GM23338 (cell line): ENCODE measurements around the gene PAK4. TPM values are rescaled to one million over a fixed set of nuclear protein-coding genes. Genes with fewer than 3 reads are reported as not detected.

Source experiments
- ATAC-seq: fragments of 200-7000 bp; cut with Tn5 transposase; 3 replicates; pipeline ENCODE4 v1.9.1; 2020
- DNase-seq: peaks from one replicate; pipeline ENCODE4 v3.0.0-alpha.2; 2015; ENCODE audit warnings: low spot score
- H2AFZ ChIP-seq: fragments of 200-600 bp; sonication (generic); 2 replicates; pipeline ENCODE4 v1.8.0; 2016; ENCODE audit warnings: antibody characterized with exemption, mild to moderate bottlenecking, moderate library complexity
- H3F3A ChIP-seq: fragments of 200-600 bp; sonication (generic); replicated peaks from 2 replicates; pipeline ENCODE4 v1.8.0; 2017; ENCODE audit warnings: antibody characterized with exemption, mixed run types, low read depth
- H3K27ac ChIP-seq: fragments of 200-600 bp; sonication (generic); 2 replicates; pipeline ENCODE4 v1.6.1; 2016; ENCODE audit warnings: low read depth
- H3K27me3 ChIP-seq: fragments of 200-600 bp; sonication (generic); 2 replicates; pipeline ENCODE4 v1.8.0; 2016; ENCODE audit warnings: mild to moderate bottlenecking, mixed run types, moderate library complexity; ENCODE audit not compliant: insufficient read depth
- H3K36me3 ChIP-seq: fragments of 200-600 bp; sonication (generic); 2 replicates; pipeline ENCODE4 v1.8.0; 2016; ENCODE audit warnings: mild to moderate bottlenecking; ENCODE audit not compliant: insufficient read depth
- H3K4me1 ChIP-seq: fragments of 200-600 bp; sonication (generic); 2 replicates; pipeline ENCODE4 v1.8.0; 2016; ENCODE audit warnings: mild to moderate bottlenecking, moderate library complexity; ENCODE audit not compliant: insufficient read depth
- H3K4me2 ChIP-seq: fragments of 200-600 bp; sonication (generic); 2 replicates; pipeline ENCODE4 v1.7.1; 2017; ENCODE audit warnings: mixed run types
- H3K4me3 ChIP-seq: fragments of 200-600 bp; sonication (generic); 2 replicates; pipeline ENCODE4 v1.6.1; 2016; ENCODE audit warnings: mixed run types
- H3K79me2 ChIP-seq: fragments of 200-600 bp; sonication (generic); replicated peaks from 2 replicates; pipeline ENCODE4 v1.8.0; 2017; ENCODE audit warnings: mild to moderate bottlenecking; ENCODE audit not compliant: insufficient read depth
- H3K9me2 ChIP-seq: fragments of 200-600 bp; sonication (generic); 2 replicates; pipeline ENCODE4 v1.8.0; 2017; ENCODE audit not compliant: insufficient read depth
- H4K20me1 ChIP-seq: fragments of 200-600 bp; sonication (generic); replicated peaks from 2 replicates; pipeline ENCODE4 v1.8.0; 2017; ENCODE audit warnings: mild to moderate bottlenecking; ENCODE audit not compliant: insufficient read depth
- H3K27ac Mint-ChIP-seq: 2 replicates; pipeline ENCODE4 v1.8.0; 2020; ENCODE audit warnings: inconsistent platforms, mild to moderate bottlenecking, moderate library complexity, mixed read lengths
- H3K27me3 Mint-ChIP-seq: 3 replicates; pipeline ENCODE4 v1.8.0; 2022; ENCODE audit warnings: low read depth, mild to moderate bottlenecking, moderate library complexity, mixed read lengths, inconsistent platforms; ENCODE audit not compliant: insufficient read depth, poor library complexity
- H3K36me3 Mint-ChIP-seq: 3 replicates; pipeline ENCODE4 v1.8.0; 2021; ENCODE audit warnings: low read depth, mild to moderate bottlenecking, inconsistent platforms, moderate library complexity, mixed read lengths
- H3K4me1 Mint-ChIP-seq: 3 replicates; pipeline ENCODE4 v1.8.0; 2020; ENCODE audit warnings: mild to moderate bottlenecking, inconsistent platforms, mixed read lengths
- H3K4me3 Mint-ChIP-seq: 3 replicates; pipeline ENCODE4 v1.8.0; 2021; ENCODE audit warnings: moderate library complexity, mild to moderate bottlenecking, inconsistent platforms, mixed read lengths
- H3K9me3 Mint-ChIP-seq: 3 replicates; pipeline ENCODE4 v1.8.0; 2020; ENCODE audit warnings: moderate library complexity, mild to moderate bottlenecking, inconsistent platforms, mixed read lengths
- CREB1 ChIP-seq: fragments of 250-450 bp; sonication (Bioruptor Pico); IDR thresholded peaks from 2 replicates; pipeline ENCODE4 v1.5.0; 2020; ENCODE audit warnings: low read depth, mild to moderate bottlenecking, moderate library complexity
- CTCF ChIP-seq, 2 experiments: fragments of 200-600 bp in 1 of 2; sonication (generic) in 1 of 2; conservative IDR thresholded peaks; 2 replicates each; pipeline versions ENCODE4 v1.5.1 to v1.6.1; 2016 to 2017; ENCODE audit warnings: antibody characterized with exemption in 2 of 2, low read depth in 2 of 2, mild to moderate bottlenecking in 2 of 2, moderate library complexity in 1 of 2
- ETS1 ChIP-seq: IDR thresholded peaks from 2 replicates; pipeline ENCODE4 v1.6.1; 2016; ENCODE audit warnings: antibody characterized with exemption
- EZH2 ChIP-seq: fragments of 200-600 bp; sonication (generic); IDR thresholded peaks from one replicate; pipeline ENCODE4 v1.8.0; 2017; ENCODE audit warnings: antibody characterized with exemption, mild to moderate bottlenecking, low read depth; ENCODE audit not compliant: unreplicated experiment
- EZH2phosphoT487 ChIP-seq: fragments of 200-600 bp; sonication (generic); IDR thresholded peaks from one replicate; pipeline ENCODE4 v1.8.1; 2018; ENCODE audit warnings: antibody characterized with exemption; ENCODE audit not compliant: unreplicated experiment
- JUNB ChIP-seq: IDR thresholded peaks from one replicate; pipeline ENCODE4 v1.6.1; 2016; ENCODE audit warnings: antibody characterized with exemption; ENCODE audit not compliant: unreplicated experiment
- NANOG ChIP-seq: IDR thresholded peaks from 2 replicates; pipeline ENCODE4 v1.6.1; 2016; ENCODE audit warnings: antibody characterized with exemption, borderline replicate concordance
- POLR2AphosphoS5 ChIP-seq: IDR thresholded peaks from 2 replicates; pipeline ENCODE4 v1.6.1; 2016; ENCODE audit warnings: antibody characterized with exemption, low read depth
- REST ChIP-seq: IDR thresholded peaks from one replicate; pipeline ENCODE4 v1.6.1; 2018; ENCODE audit warnings: antibody characterized with exemption; ENCODE audit not compliant: unreplicated experiment
- STAT1 ChIP-seq: IDR thresholded peaks from one replicate; pipeline ENCODE4 v1.6.1; 2016; ENCODE audit warnings: antibody characterized with exemption; ENCODE audit not compliant: unreplicated experiment
- ZNF114 ChIP-seq: fragments of 250-450 bp; sonication (Bioruptor Pico); IDR thresholded peaks from 2 replicates; pipeline ENCODE4 v1.5.0; 2020; ENCODE audit warnings: mild to moderate bottlenecking, moderate library complexity
- ZNF331 ChIP-seq: fragments of 250-450 bp; sonication (Bioruptor Pico); IDR thresholded peaks from 2 replicates; pipeline ENCODE4 v1.5.0; 2020; ENCODE audit warnings: low read depth, mild to moderate bottlenecking, moderate library complexity
- ZNF462 ChIP-seq: fragments of 250-450 bp; sonication (Bioruptor Pico); IDR thresholded peaks from 2 replicates; pipeline ENCODE4 v1.5.0; 2020; ENCODE audit warnings: mild to moderate bottlenecking, moderate library complexity
- polyA plus RNA-seq: library from polyadenylated mRNA; unstranded; fragments of >200 nt; fragmentation: Nextera tagmentation; extraction: Ambion mirVana; gene quantifications from 2 replicates; pipeline ENCODE4 v1.2.1, GENCODE V29; 2016
- total RNA-seq: library from RNA; depleted of rRNA; stranded (reverse); fragments of >200 nt; shearing (Covaris generic); gene quantifications from 2 replicates; pipeline ENCODE4 v1.2.3, GENCODE V29; 2014

The PAK4 gene
- total and polyA plus RNA-seq, 2 experiments from 2014 or later, result 28.7 to 35.4 TPM

GRCh38 chr19:39097299-39097698 lies 28.3 kb upstream of the PAK4 start:
- Mint-ChIP-seq H3K27ac (no peak overlapping the region), H3K4me1 (no peaks in the 10 kb centered on the region), H3K27me3 (peaks cover 29% of the 10 kb centered on the region), H3K4me3 (no peak overlapping the region), H3K9me3 (peaks cover 10% of the 10 kb centered on the region), H3K36me3 (no peaks in the 10 kb centered on the region; the same call in 2 of the 3 replicates)
- no peak overlapping the region for H2AFZ ChIP-seq
- TF ChIP-seq EZH2 (no peak), ZNF114 (CRISPR knock-in tag) (no peak), POLR2AphosphoS5 (no peak), CREB1 (CRISPR knock-in tag) (no peak), ZNF462 (no peak), EZH2phosphoT487 (no peak), STAT1 (no peak), NANOG (no peak), ETS1 (no peak), ZNF331 (CRISPR knock-in tag) (no peak), REST (no peak), CTCF (conservative IDR thresholded peaks at IDR 0.05; ENCODE audit: low read depth in 2 of 2) (no peak), JUNB (no peak)
- H3K4me1 ChIP-seq, result 0 out of 2 replicates have a peak, but pooled peaks cover 3% of the 10 kb centered on the region
- H3K36me3 ChIP-seq, result no peaks in the 10 kb centered on the region
- H3K9me2 ChIP-seq, result no peaks in the 10 kb centered on the region
- H3K27ac ChIP-seq, result no peak overlapping the region
- H3K79me2 ChIP-seq, result no peaks in the 10 kb centered on the region
- H3K4me2 ChIP-seq, result no peak overlapping the region
- H3K27me3 ChIP-seq, result peaks cover 24% of the 10 kb centered on the region
- DNase-seq, result no peak
- no peak overlapping the region for H3K4me3 ChIP-seq
- ATAC-seq, result no peak
- H4K20me1 ChIP-seq, result no peaks in the 10 kb centered on the region
- H3F3A ChIP-seq, result no peaks in the 10 kb centered on the region
